ENCODE results near the gene RTN4RL1.

Gene RTN4RL1

GRCh38 chr17:1920948-1921351 lies 104.2 kb downstream of the RTN4RL1 start:
- WGBS (ENCODE audit: extremely low coverage, insufficient coverage, low lambda C conversion rate), result no CpG with 5 or more reads among the region's 19 CpGs
- no peak overlapping the region for H4K8ac ChIP-seq (ENCODE audit: low read depth, low read length)
- H3K4me2 ChIP-seq (ENCODE audit: low read length), result no peak overlapping the region
- no peaks in the 10 kb centered on the region for H3K79me1 ChIP-seq (ENCODE audit: low read length)
- no peak overlapping the region for H3K9ac ChIP-seq (ENCODE audit: low read length)
- H4K5ac ChIP-seq (ENCODE audit: low read length), result no peak overlapping the region
- no peak overlapping the region for H2BK5ac ChIP-seq (ENCODE audit: low read length)
- no peak overlapping the region for H3K23ac ChIP-seq (ENCODE audit: low read length)
- no peak overlapping the region for H3K56ac ChIP-seq (ENCODE audit: low read length)
- H3K27ac ChIP-seq (ENCODE audit: low read depth, low read length), result no peak overlapping the region
- H2BK15ac ChIP-seq (replicated peaks; ENCODE audit: low read depth), result no peak overlapping the region
- H3K4ac ChIP-seq (ENCODE audit: low read depth, low read length), result no peak overlapping the region
- H3K18ac ChIP-seq (ENCODE audit: low read length), result no peak overlapping the region
- no peaks in the 10 kb centered on the region for H3K36me3 ChIP-seq (ENCODE audit: control insufficient read depth, insufficient read depth, low read length)
- H2BK120ac ChIP-seq (ENCODE audit: low read depth, low read length), result no peak overlapping the region
- no peak overlapping the region for H3K4me3 ChIP-seq (ENCODE audit: low read length)
- H3K4me1 ChIP-seq (ENCODE audit: control insufficient read depth, low read depth, low read length), result no peaks in the 10 kb centered on the region
- no peaks in the 10 kb centered on the region for H3K27me3 ChIP-seq (ENCODE audit: insufficient read depth, low read length, poor library complexity)
- DNase-seq, result no peak
- no peaks in the 10 kb centered on the region for H3K79me2 ChIP-seq (ENCODE audit: control insufficient read depth, insufficient read depth, low read length)
- H2AK5ac ChIP-seq (ENCODE audit: low read length), result no peak overlapping the region

- Histone ChIP-seq H3K4me2 (ENCODE audit: low read length) (no peak overlapping the region), H3K56ac (ENCODE audit: low read length) (no peak overlapping the region), H3K23ac (ENCODE audit: low read length) (no peak overlapping the region), H3K4me3 (ENCODE audit: low read length) (no peak overlapping the region), H2BK120ac (ENCODE audit: low read depth, low read length) (no peak overlapping the region), H4K5ac (ENCODE audit: low read length) (no peak overlapping the region), H3K79me2 (ENCODE audit: control insufficient read depth, insufficient read depth, low read length) (no peaks in the 10 kb centered on the region), H2AK5ac (ENCODE audit: low read length) (no peak overlapping the region), H3K36me3 (ENCODE audit: control insufficient read depth, insufficient read depth, low read length) (no peaks in the 10 kb centered on the region), H3K18ac (ENCODE audit: low read length) (no peak overlapping the region), H3K27ac (ENCODE audit: low read depth, low read length) (no peak overlapping the region), H3K4ac (ENCODE audit: low read depth, low read length) (no peak overlapping the region), H3K79me1 (ENCODE audit: low read length) (no peaks in the 10 kb centered on the region), H3K4me1 (ENCODE audit: control insufficient read depth, low read depth, low read length) (no peaks in the 10 kb centered on the region), H3K9ac (ENCODE audit: low read length) (no peak overlapping the region), H2BK5ac (ENCODE audit: low read length) (no peak overlapping the region), H3K27me3 (ENCODE audit: insufficient read depth, low read length, poor library complexity) (no peaks in the 10 kb centered on the region), H4K8ac (ENCODE audit: low read depth, low read length) (no peak overlapping the region), H2BK15ac (replicated peaks; ENCODE audit: low read depth) (no peak overlapping the region)
- WGBS (ENCODE audit: extremely low coverage, insufficient coverage, low lambda C conversion rate), result no CpG with 5 or more reads among the region's 13 CpGs
- no peak for DNase-seq
Observed at GRCh38 chr17:1919201-1919600, 105.9 kb downstream of the RTN4RL1 start.

GRCh38 chr17:1918346-1919162 lies 106.6 kb downstream of the RTN4RL1 start:
- Histone ChIP-seq H3K9ac (ENCODE audit: low read length) (no peak overlapping the region), H3K4me2 (ENCODE audit: low read length) (no peak overlapping the region), H3K36me3 (ENCODE audit: control insufficient read depth, insufficient read depth, low read length) (no peaks in the 10 kb centered on the region), H3K56ac (ENCODE audit: low read length) (no peak overlapping the region), H3K79me1 (ENCODE audit: low read length) (no peaks in the 10 kb centered on the region), H3K4me3 (ENCODE audit: low read length) (no peak overlapping the region), H4K8ac (ENCODE audit: low read depth, low read length) (no peak overlapping the region), H2BK5ac (ENCODE audit: low read length) (no peak overlapping the region), H3K79me2 (ENCODE audit: control insufficient read depth, insufficient read depth, low read length) (no peaks in the 10 kb centered on the region), H3K18ac (ENCODE audit: low read length) (no peak overlapping the region), H3K4me1 (ENCODE audit: control insufficient read depth, low read depth, low read length) (no peaks in the 10 kb centered on the region), H3K27me3 (ENCODE audit: insufficient read depth, low read length, poor library complexity) (no peaks in the 10 kb centered on the region), H2BK120ac (ENCODE audit: low read depth, low read length) (no peak overlapping the region), H4K5ac (ENCODE audit: low read length) (no peak overlapping the region), H2BK15ac (replicated peaks; ENCODE audit: low read depth) (no peak overlapping the region), H3K27ac (ENCODE audit: low read depth, low read length) (no peak overlapping the region), H3K4ac (ENCODE audit: low read depth, low read length) (no peak overlapping the region), H3K23ac (ENCODE audit: low read length) (no peak overlapping the region), H2AK5ac (ENCODE audit: low read length) (no peak overlapping the region)
- WGBS (ENCODE audit: extremely low coverage, insufficient coverage, low lambda C conversion rate), result no CpG with 5 or more reads among the region's 29 CpGs
- DNase-seq, result no peak

- Histone ChIP-seq H3K9ac (ENCODE audit: low read length) (no peak overlapping the region), H3K36me3 (ENCODE audit: control insufficient read depth, insufficient read depth, low read length) (no peaks in the 10 kb centered on the region), H3K4me3 (ENCODE audit: low read length) (no peak overlapping the region), H3K4ac (ENCODE audit: low read depth, low read length) (no peak overlapping the region), H3K79me1 (ENCODE audit: low read length) (no peaks in the 10 kb centered on the region), H2BK5ac (ENCODE audit: low read length) (no peak overlapping the region), H2AK5ac (ENCODE audit: low read length) (no peak overlapping the region), H4K8ac (ENCODE audit: low read depth, low read length) (no peak overlapping the region), H3K18ac (ENCODE audit: low read length) (no peak overlapping the region), H3K23ac (ENCODE audit: low read length) (no peak overlapping the region), H2BK15ac (replicated peaks; ENCODE audit: low read depth) (no peak overlapping the region), H3K27me3 (ENCODE audit: insufficient read depth, low read length, poor library complexity) (no peaks in the 10 kb centered on the region), H3K4me1 (ENCODE audit: control insufficient read depth, low read depth, low read length) (no peaks in the 10 kb centered on the region), H3K27ac (ENCODE audit: low read depth, low read length) (no peak overlapping the region), H3K56ac (ENCODE audit: low read length) (no peak overlapping the region), H3K79me2 (ENCODE audit: control insufficient read depth, insufficient read depth, low read length) (no peaks in the 10 kb centered on the region), H4K5ac (ENCODE audit: low read length) (no peak overlapping the region), H2BK120ac (ENCODE audit: low read depth, low read length) (no peak overlapping the region), H3K4me2 (ENCODE audit: low read length) (no peak overlapping the region)
- WGBS (ENCODE audit: extremely low coverage, insufficient coverage, low lambda C conversion rate), result no CpG with 5 or more reads among the region's 29 CpGs
- DNase-seq, result no peak
Observed at GRCh38 chr17:1916963-1917715, 108.0 kb downstream of the RTN4RL1 start.

GRCh38 chr17:1916316-1916715 lies 108.8 kb downstream of the RTN4RL1 start:
- Histone ChIP-seq H4K8ac (ENCODE audit: low read depth, low read length) (no peak overlapping the region), H3K27ac (ENCODE audit: low read depth, low read length) (no peak overlapping the region), H3K23ac (ENCODE audit: low read length) (no peak overlapping the region), H2AK5ac (ENCODE audit: low read length) (no peak overlapping the region), H3K18ac (ENCODE audit: low read length) (no peak overlapping the region), H3K36me3 (ENCODE audit: control insufficient read depth, insufficient read depth, low read length) (no peaks in the 10 kb centered on the region), H3K56ac (ENCODE audit: low read length) (no peak overlapping the region), H3K79me2 (ENCODE audit: control insufficient read depth, insufficient read depth, low read length) (no peaks in the 10 kb centered on the region), H3K9ac (ENCODE audit: low read length) (no peak overlapping the region), H2BK15ac (replicated peaks; ENCODE audit: low read depth) (no peak overlapping the region), H2BK5ac (ENCODE audit: low read length) (no peak overlapping the region), H2BK120ac (ENCODE audit: low read depth, low read length) (no peak overlapping the region), H3K4me1 (ENCODE audit: control insufficient read depth, low read depth, low read length) (no peaks in the 10 kb centered on the region), H3K4ac (ENCODE audit: low read depth, low read length) (no peak overlapping the region), H3K27me3 (ENCODE audit: insufficient read depth, low read length, poor library complexity) (no peaks in the 10 kb centered on the region), H3K4me3 (ENCODE audit: low read length) (no peak overlapping the region), H4K5ac (ENCODE audit: low read length) (no peak overlapping the region), H3K79me1 (ENCODE audit: low read length) (no peaks in the 10 kb centered on the region), H3K4me2 (ENCODE audit: low read length) (no peak overlapping the region)
- WGBS (ENCODE audit: extremely low coverage, insufficient coverage, low lambda C conversion rate), result no CpG with 5 or more reads among the region's 14 CpGs
- no peak for DNase-seq

All from mesendoderm (in vitro differentiated cells).